Common myeloid progenitor, CD34-positive (primary cell): ENCODE data around the gene GTF2H2C.
"Not testable (repeated sequence)": the region's sequence is repeated elsewhere in the genome, so short reads cannot be mapped to it uniquely, and the experiment has no call there.

Source experiments
- CTCF ChIA-PET: fragments of 350-600 bp; sonication (Branson Sonifier 250); formaldehyde crosslinking; loops from one replicate; lab custom pipeline; 2021; ENCODE audit warnings: antibody characterized with exemption; lab: Charles Lee
- POLR2A ChIA-PET: fragments of 350-600 bp; sonication (Branson Sonifier 250); formaldehyde crosslinking; loops from one replicate; lab custom pipeline; 2021; ENCODE audit warnings: antibody characterized with exemption; lab: Charles Lee
- DNase-seq, 3 donors: peaks; one replicate each; pipeline versions ENCODE4 v3.0.0 to v3.0.0-alpha.2; 2013
- H3K27ac ChIP-seq, 2 experiments: 1 replicate in 1 of 2; 2 replicates in 1 of 2; pipeline ENCODE4 v1.7.0; 2013; ENCODE audit warnings: inconsistent platforms in 2 of 2, low read length in 2 of 2, mild to moderate bottlenecking in 2 of 2, low read depth in 1 of 2, moderate library complexity in 1 of 2; ENCODE audit not compliant: severe bottlenecking in 2 of 2, insufficient read depth in 1 of 2, poor library complexity in 1 of 2
- H3K27me3 ChIP-seq, 5 experiments: replicated peaks in 2 of 5; 1 replicate in 3 of 5; 2 replicates in 2 of 5; pipeline versions ENCODE4 v1.6.1 to v1.7.0; 2013; ENCODE audit warnings: low read length in 4 of 5, mild to moderate bottlenecking in 2 of 5, moderate library complexity in 2 of 5, inconsistent platforms in 1 of 5; ENCODE audit not compliant: insufficient read depth in 5 of 5, control insufficient read depth in 4 of 5
- H3K36me3 ChIP-seq, 4 experiments: 1 replicate in 2 of 4; 2 replicates in 2 of 4; pipeline versions ENCODE4 v1.6.1 to v1.7.0; 2013; ENCODE audit warnings: low read length in 3 of 4, control low read depth in 1 of 4, mild to moderate bottlenecking in 1 of 4; ENCODE audit not compliant: control insufficient read depth in 4 of 4, insufficient read depth in 4 of 4
- H3K4me1 ChIP-seq, 4 experiments: 1 replicate in 3 of 4; 2 replicates in 1 of 4; pipeline versions ENCODE4 v1.6.1 to v1.7.1; 2013; ENCODE audit warnings: low read length in 3 of 4, mild to moderate bottlenecking in 3 of 4, control low read depth in 1 of 4, inconsistent platforms in 1 of 4, moderate library complexity in 1 of 4; ENCODE audit not compliant: control insufficient read depth in 4 of 4, insufficient read depth in 4 of 4; ENCODE audit errors: control extremely low read depth in 1 of 4
- H3K4me3 ChIP-seq, 7 experiments: 1 replicate in 4 of 7; 2 replicates in 3 of 7; pipeline versions ENCODE4 v1.5.1 to v1.7.0; 2013; ENCODE audit warnings: mild to moderate bottlenecking in 7 of 7, low read length in 6 of 7, moderate library complexity in 6 of 7, inconsistent platforms in 2 of 7, low read depth in 2 of 7, control low read depth in 1 of 7; ENCODE audit not compliant: insufficient read depth in 4 of 7, control insufficient read depth in 1 of 7; ENCODE audit errors: extremely low read depth in 1 of 7
- H3K9me3 ChIP-seq, 5 experiments: 1 replicate in 4 of 5; 2 replicates in 1 of 5; pipeline versions ENCODE4 v1.6.1 to v1.7.1; 2013; ENCODE audit warnings: low read length in 4 of 5, mild to moderate bottlenecking in 2 of 5, inconsistent platforms in 1 of 5, low read depth in 1 of 5, moderate library complexity in 1 of 5; ENCODE audit not compliant: control insufficient read depth in 4 of 5, insufficient read depth in 2 of 5; ENCODE audit errors: control extremely low read depth in 1 of 5
- WGBS: methylation state at CpG from one replicate; pipeline ENCODE4 v1.1.5; 2013; ENCODE audit not compliant: insufficient coverage; 5-methylcytosine and 5-hydroxymethylcytosine counted together

GTF2H2C gene

DNA sequence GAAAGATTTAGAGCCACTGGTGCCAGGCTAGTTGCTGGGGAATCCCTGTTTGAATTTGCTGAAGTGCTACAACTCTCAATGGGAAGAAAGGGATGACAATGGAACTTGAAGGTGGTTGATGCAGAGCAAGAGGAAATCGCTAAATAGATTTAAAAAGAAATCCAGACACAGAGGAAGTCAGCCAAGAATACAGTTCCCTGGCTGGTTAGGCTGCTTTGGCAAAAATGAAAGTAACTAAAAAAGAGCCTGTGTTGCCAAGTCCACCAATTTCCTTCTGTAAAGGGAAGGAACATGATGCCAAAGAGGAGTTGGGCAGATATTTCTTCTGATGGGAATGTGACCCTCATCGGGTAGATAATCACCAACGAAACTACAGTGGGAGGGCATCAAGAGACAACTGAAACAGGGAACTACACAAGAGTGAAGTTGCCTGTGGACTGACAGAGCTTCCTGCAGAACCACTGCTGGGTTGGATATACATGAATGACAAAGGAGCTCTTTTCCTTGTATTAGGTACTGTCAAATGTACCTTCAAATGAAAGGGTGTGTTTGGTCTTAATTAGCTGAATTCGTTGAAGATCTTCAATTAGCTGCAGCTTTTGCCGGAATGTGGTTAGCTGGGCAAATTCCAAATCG lies 49.0 kb downstream of the GTF2H2C start:
- H3K9me3 ChIP-seq, H3K4me3 ChIP-seq, H3K27me3 ChIP-seq, H3K4me1 ChIP-seq, DNase-seq, CTCF ChIA-PET, POLR2A ChIA-PET, H3K36me3 ChIP-seq, H3K27ac ChIP-seq: not testable (repeated sequence)
- no CpG with 5 or more reads among the region's 6 CpGs for WGBS

GRCh38 chr5:69614843-69615242 lies 54.9 kb downstream of the GTF2H2C start:
- POLR2A ChIA-PET, H3K36me3 ChIP-seq: not testable (repeated sequence)
- WGBS: no CpG with 5 or more reads among the region's 7 CpGs

GRCh38 chr5:69631879-69632278 lies 71.9 kb downstream of the GTF2H2C start:
- H3K27ac ChIP-seq, H3K9me3 ChIP-seq, DNase-seq, H3K27me3 ChIP-seq, CTCF ChIA-PET, POLR2A ChIA-PET, H3K4me1 ChIP-seq, H3K36me3 ChIP-seq, H3K4me3 ChIP-seq: not testable (repeated sequence)
- no CpG with 5 or more reads among the region's 9 CpGs for WGBS

More at GRCh38 chr5:69614843-69615242, 54.9 kb downstream of the GTF2H2C start:
- H3K9me3 ChIP-seq, H3K27ac ChIP-seq, DNase-seq, H3K27me3 ChIP-seq, CTCF ChIA-PET, H3K4me3 ChIP-seq, H3K4me1 ChIP-seq: not testable (repeated sequence)
